Left ventricle myocardium inferior (tissue), 1 donor: Measurements from ENCODE around the gene ACAN. TPM values are rescaled to one million over a fixed set of nuclear protein-coding genes. Genes with fewer than 3 reads are reported as not detected.

Experiments used
- DNase-seq: peaks from one replicate; pipeline ENCODE4 v3.0.0-alpha.2; 2020
- H3K27ac ChIP-seq: fragments of 200-600 bp; replicated peaks from 2 replicates; pipeline ENCODE4 v1.8.0; 2021
- H3K27me3 ChIP-seq: fragments of 200-600 bp; 2 replicates; pipeline ENCODE4 v1.8.0; 2021; ENCODE audit warnings: low read depth
- H3K36me3 ChIP-seq: fragments of 200-600 bp; 2 replicates; pipeline ENCODE4 v1.8.0; 2021
- H3K4me1 ChIP-seq: fragments of 200-600 bp; 2 replicates; pipeline ENCODE4 v1.8.0; 2021
- H3K4me3 ChIP-seq: fragments of 200-600 bp; 2 replicates; pipeline ENCODE4 v1.8.0; 2021; ENCODE audit warnings: mild to moderate bottlenecking, moderate library complexity
- H3K9me3 ChIP-seq: fragments of 200-600 bp; replicated peaks from 2 replicates; pipeline ENCODE4 v1.8.0; 2021
- intact Hi-C: fragments of 100-400 bp; cut with micrococcal nuclease; formaldehyde crosslinking; loops from one replicate; pipeline ENCODE4 v1.11.0; 2022
- total RNA-seq: library from RNA; stranded (reverse); fragmentation: NEBNext Ultra II Directional; extraction: Animal tissue kit (Norgen Biotek cat#: 25700); gene quantifications from one replicate; pipeline ENCODE4 v1.2.1, GENCODE V29; 2021
- TF ChIP-seq, protein P1 (sequence below): fragments of 200-600 bp; IDR thresholded peaks from 2 replicates; pipeline ENCODE4 v1.8.0; 2021; ENCODE audit warnings: antibody characterized with exemption, mild to moderate bottlenecking, borderline replicate concordance
- donor health status: DM: no; HTN: yes; CAD: no; lungs with severe emphysema.

ACAN gene
- total RNA-seq, 1 donor from 2014 or later: not detected

- no peak for DNase-seq
- Histone ChIP-seq H3K27ac (no peak overlapping the region), H3K4me1 (no peaks in the 10 kb centered on the region), H3K9me3 (no peaks in the 10 kb centered on the region), H3K4me3 (no peak overlapping the region), H3K36me3 (no peaks in the 10 kb centered on the region), H3K27me3 (peaks cover 30% of the 10 kb centered on the region)
- intact Hi-C loops: loop anchor here (10.0 kb wide), 1 partner anchor 184 kb away; no protein-coding TSS in a partner anchor
- TF ChIP-seq, protein P1, sequence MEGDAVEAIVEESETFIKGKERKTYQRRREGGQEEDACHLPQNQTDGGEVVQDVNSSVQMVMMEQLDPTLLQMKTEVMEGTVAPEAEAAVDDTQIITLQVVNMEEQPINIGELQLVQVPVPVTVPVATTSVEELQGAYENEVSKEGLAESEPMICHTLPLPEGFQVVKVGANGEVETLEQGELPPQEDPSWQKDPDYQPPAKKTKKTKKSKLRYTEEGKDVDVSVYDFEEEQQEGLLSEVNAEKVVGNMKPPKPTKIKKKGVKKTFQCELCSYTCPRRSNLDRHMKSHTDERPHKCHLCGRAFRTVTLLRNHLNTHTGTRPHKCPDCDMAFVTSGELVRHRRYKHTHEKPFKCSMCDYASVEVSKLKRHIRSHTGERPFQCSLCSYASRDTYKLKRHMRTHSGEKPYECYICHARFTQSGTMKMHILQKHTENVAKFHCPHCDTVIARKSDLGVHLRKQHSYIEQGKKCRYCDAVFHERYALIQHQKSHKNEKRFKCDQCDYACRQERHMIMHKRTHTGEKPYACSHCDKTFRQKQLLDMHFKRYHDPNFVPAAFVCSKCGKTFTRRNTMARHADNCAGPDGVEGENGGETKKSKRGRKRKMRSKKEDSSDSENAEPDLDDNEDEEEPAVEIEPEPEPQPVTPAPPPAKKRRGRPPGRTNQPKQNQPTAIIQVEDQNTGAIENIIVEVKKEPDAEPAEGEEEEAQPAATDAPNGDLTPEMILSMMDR: no peak
These were observed 35.9 kb downstream of the ACAN start for GRCh38 chr15:88839146-88839545.

DNA sequence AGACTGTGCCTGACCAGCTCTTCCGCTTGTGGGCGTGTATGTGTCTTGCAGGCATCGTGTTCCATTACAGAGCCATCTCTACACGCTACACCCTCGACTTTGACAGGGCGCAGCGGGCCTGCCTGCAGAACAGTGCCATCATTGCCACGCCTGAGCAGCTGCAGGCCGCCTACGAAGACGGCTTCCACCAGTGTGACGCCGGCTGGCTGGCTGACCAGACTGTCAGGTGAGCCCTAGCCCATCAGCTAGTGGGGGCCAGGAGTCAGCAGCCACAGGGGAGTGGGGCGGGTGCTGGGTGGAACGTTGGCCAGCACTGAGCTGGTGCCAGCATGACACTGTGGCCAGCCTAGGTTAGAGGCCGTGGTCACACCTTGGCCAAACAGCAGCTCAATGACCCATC, 36.7 kb downstream of the ACAN start:
- Histone ChIP-seq H3K27ac (no peak overlapping the region), H3K9me3 (no peaks in the 10 kb centered on the region), H3K27me3 (peaks cover 35% of the 10 kb centered on the region), H3K4me3 (no peak overlapping the region), H3K4me1 (no peaks in the 10 kb centered on the region), H3K36me3 (no peaks in the 10 kb centered on the region)
- TF ChIP-seq, protein P1: no peak
- intact Hi-C loops: loop anchor here (10.0 kb wide), 1 partner anchor 185 kb away; no protein-coding TSS in a partner anchor
- DNase-seq: no peak

DNA sequence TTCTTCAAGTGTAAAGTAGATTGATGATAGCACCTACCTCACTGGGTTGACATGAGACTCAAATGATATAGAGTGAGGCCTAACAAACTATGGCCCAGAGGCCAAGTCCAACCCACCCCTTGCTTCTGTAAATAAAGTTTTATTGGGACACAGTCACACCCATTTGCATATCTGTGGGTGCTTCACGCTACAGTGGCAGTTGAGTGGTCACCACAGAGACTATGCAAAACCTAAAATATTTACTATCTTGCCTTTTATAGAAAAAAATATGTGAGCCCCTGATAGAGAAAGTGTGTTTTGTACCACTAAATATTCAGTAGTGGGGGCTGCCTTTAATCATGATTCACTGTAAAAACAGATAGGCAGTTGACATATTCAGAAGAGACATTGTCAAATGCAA, 38.0 kb downstream of the ACAN start:
- TF ChIP-seq, protein P1: no peak
- no peak overlapping the region for H3K4me3 ChIP-seq
- no peaks in the 10 kb centered on the region for H3K9me3 ChIP-seq
- no peaks in the 10 kb centered on the region for H3K36me3 ChIP-seq
- no peak overlapping the region for H3K27ac ChIP-seq
- no peaks in the 10 kb centered on the region for H3K4me1 ChIP-seq
- intact Hi-C loops: no loop called here
- no peak for DNase-seq
- peaks cover 43% of the 10 kb centered on the region for H3K27me3 ChIP-seq

DNA sequence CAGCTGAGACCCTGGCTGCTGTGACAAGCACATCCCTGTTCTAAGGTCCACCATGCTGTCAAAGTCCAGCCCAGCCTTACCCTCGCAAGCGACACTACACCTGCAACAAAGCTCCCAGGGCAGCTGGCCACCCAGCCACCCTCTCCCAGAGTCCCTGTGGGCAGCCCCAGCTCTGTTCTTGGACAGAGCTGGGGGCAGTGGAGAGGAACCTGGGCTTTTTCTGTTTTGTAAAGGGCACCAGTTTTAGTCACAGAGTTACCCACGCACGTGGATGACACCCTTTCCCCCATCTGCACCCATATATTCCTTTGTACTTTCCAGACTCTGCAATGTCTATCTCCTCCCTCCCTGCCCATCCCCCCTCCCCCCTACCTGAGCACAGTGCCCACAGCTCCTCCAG, 38.9 kb downstream of the ACAN start:
- DNase-seq: no peak
- H3K9me3 ChIP-seq: no peaks in the 10 kb centered on the region
- intact Hi-C loops: no loop called here
- H3K4me1 ChIP-seq: no peaks in the 10 kb centered on the region
- no peak overlapping the region for H3K4me3 ChIP-seq
- TF ChIP-seq, protein P1: no peak
- H3K27me3 ChIP-seq: peaks cover 39% of the 10 kb centered on the region
- H3K27ac ChIP-seq: no peak overlapping the region
- no peaks in the 10 kb centered on the region for H3K36me3 ChIP-seq

- TF ChIP-seq, protein P1: no peak
- Histone ChIP-seq H3K9me3 (no peaks in the 10 kb centered on the region), H3K27me3 (peaks cover 35% of the 10 kb centered on the region), H3K4me3 (no peak overlapping the region), H3K4me1 (no peaks in the 10 kb centered on the region), H3K36me3 (no peaks in the 10 kb centered on the region), H3K27ac (no peak overlapping the region)
- DNase-seq: no peak
- intact Hi-C loops: no loop called here
These were observed 40.1 kb downstream of the ACAN start for GRCh38 chr15:88843334-88843733.
